GM21619 (cell line): ENCODE results near the gene UQCRQ.
"Not testable (repeated sequence)": the region's sequence is repeated elsewhere in the genome, so short reads cannot be mapped to it uniquely, and the experiment has no call there.

ENCODE experiments used
- ATAC-seq: cut with Tn5 transposase; IDR thresholded peaks from one replicate; pipeline ENCODE4 v1.9.1; 2021; ENCODE audit not compliant: unreplicated experiment

The UQCRQ gene

DNA sequence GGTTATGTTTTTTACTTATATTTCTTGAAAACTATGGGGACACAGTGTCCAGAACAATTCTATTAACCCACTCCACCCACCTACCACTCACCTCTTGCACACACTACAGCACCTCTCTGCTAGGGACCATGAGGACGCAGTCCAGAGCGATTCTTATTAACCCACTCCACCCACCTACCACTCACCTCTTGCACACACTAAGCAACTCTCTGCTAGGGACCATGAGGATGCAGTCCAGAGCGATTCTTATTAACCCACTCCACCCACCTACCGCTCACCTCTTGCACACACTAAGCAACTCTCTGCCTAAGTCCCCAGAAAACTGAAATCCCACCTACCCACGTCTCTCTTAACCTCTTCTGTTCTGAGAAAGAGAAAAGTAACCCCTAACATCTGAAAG lies 33.8 kb upstream of the UQCRQ start:
- ATAC-seq: no peak

DNA sequence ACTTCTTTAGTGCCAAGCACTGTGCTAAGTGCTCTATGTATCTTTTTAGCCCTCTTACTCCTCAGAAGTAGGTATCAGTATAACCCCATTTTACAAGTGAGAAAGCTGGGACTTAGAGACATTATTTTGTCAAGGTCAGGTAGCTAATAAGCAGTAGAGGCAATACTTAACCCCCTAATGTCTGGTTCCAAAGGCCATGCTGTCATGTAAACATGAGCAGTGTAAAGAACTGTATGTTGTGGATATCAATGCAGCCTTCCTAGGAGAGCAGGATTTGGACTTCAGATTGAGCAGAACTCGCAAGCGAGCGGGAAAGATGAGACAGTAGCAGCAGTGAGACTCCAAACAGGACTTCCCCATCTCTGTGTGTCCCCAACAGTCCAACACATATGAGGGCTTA lies 32.4 kb upstream of the UQCRQ start:
- ATAC-seq: no peak

DNA sequence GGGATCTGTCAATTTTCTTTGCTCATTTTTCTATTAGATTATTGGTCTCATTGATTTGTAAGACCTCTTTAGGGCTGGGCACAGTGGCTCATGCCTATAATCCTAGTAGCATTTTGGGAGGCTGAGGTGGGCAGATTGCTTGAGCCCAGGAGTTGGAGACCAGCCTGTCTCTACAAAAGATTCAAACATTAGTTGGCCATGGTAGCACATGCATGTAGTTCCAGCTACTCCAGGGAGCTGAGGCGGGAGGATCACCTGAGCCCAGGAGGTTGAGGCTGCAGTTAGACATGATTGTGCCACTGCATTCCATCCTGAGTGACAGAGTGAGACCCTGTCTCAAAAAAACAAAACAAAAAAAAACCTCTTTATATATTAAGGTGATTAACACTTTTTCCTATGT lies 29.6 kb upstream of the UQCRQ start:
- no peak for ATAC-seq

DNA sequence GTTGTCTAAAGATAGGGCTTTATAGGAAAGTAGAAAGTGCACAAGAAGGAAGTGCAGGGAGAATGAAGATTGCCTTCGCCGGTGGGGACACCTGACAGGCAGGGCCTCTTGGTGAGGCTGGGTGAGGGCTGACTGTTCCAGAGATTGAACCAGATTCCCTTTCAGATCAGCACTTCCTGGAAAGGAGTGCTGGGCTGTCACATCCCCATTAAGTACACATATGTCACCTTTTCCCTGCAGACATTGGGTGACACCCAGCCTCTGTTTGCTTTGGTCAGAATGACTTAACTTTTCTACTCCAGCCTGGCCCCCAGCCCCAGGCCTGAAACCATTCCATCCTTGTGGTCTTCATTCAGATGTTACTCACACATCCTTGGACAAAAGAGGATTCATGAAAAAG lies 28.6 kb upstream of the UQCRQ start:
- no peak for ATAC-seq

DNA sequence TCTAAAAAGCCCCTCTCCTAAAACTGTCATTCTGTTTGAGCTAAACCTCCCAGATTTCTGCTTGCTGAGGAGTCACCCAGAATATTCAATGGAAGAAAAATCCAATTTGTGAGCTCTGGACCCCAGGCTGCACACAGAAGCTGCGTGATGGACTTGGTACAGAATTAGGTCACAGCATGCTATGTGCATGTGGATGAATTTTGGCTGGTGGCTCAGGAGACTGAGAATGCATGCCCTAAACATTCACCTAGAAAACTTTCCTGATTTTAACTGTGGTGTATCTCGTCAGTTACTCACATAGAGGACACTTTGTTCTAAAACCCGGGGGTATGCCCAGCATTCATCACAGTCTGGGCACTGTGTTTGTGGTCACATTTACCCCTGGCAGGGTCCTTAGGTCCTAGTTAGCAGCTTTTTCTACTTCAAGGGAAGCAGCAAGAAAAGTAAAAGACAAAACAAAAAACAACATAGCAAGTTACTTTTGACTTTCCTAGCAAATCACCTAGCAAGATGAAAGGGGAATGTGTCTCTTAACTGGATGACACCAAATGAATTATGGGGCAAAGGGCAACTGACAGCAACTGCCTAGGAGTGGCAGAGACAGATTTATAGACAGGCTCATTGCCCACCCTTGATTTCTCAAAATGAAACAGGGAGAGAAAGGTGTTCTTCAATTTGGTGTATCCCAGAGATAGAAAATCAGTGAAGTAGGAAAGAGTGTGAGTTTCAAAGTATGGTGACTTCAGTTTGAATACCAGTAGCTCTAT lies 27.7 kb upstream of the UQCRQ start:
- no peak for ATAC-seq

DNA sequence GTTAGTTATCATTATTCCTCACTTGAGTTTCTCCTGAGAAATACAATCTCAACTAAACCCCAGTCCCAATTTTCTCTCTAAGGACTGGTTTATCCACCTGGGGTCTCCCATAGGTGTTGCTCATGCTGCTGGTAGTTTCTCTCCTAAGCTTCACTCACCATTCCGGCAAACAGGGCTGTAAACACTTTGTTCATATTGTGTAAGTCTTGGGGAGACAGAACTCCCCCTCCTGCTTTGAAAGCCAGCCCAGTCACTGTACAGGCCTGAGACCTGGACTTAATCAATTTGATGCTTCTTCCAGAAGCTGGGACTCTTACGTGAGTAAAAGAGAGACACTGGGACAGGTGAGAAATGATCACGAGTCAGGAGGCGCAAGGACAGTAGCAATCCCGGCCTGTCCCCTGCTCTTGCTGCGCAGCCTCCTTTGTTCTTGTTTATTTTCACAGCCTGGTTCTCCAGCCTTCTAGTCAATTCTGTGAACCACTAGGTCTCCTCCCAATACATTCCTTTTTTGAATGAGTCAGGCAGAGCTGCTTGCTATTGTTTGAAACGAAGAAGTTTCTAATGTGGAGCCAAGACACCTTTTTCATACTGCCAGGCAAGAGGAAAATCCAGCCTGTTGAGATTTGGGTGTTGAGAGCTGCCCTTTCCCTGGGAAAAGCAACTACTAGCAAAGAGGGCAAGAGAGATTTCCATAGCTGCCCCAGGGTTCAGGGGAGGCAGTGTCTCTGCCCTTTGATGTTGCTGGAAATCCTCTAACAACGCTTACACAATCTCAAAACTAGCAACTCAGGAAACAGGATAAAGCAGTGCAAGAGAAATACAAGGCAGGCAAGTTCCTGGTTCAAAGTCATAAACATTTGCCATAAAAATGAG lies 26.8 kb upstream of the UQCRQ start:
- ATAC-seq: no peak

DNA sequence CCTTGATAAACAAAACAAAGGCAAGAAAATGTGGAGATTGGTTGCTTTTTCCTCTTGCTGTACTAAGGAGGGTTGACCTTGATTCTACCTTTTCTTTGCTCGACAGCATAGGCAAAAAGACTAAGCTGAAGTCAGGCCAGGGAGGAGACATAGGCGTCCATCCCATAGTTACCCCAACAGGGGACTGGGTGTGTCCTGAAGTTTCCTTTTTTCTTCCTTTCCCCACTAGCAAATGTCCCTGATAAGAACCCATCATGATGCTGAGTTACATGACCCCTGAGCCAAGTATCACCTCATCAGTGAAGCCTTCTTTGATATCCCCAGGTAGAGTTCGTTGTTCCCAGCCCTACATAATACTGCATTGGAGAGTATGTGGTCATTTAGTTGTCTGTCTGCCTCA lies 26.1 kb upstream of the UQCRQ start:
- no peak for ATAC-seq

DNA sequence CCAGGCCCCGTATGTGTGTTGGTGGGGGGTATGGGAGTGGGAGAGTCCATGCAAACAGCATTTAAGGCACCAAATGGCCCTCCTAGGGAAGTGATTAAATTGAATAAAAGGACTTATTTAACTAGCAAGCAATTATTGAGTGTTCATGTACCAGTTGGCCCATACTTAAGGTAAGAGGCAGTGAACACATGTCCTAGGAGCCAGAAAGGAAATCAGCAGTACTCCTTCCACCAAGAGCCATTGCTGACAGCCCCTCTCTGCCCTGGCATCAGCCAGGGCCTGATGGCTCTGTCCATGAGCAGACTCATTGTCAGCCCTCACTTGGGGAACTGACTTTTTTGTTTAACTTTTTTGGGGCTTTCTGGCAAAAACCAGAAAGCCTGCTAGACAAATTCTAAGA lies 25.5 kb upstream of the UQCRQ start:
- no peak for ATAC-seq

DNA sequence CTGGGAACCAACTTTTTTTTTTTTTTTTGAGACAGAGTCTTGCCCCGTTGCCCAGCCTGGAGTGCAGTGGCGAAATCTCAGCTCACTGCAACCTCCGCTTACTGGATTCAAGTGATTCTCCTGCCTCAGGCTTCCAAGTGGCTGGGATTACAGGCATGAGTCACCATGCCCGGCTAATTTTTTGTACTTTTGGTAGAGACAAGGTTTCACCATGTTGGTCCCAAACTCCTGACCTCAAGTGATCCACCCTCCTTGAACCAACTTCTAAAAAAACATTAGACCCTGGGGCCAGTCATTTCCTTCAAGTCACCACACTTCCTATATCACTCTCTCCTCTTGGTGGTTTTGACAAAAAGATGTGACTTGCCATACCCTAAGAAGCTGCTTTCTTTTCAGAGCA lies 25.1 kb upstream of the UQCRQ start:
- ATAC-seq: no peak

DNA sequence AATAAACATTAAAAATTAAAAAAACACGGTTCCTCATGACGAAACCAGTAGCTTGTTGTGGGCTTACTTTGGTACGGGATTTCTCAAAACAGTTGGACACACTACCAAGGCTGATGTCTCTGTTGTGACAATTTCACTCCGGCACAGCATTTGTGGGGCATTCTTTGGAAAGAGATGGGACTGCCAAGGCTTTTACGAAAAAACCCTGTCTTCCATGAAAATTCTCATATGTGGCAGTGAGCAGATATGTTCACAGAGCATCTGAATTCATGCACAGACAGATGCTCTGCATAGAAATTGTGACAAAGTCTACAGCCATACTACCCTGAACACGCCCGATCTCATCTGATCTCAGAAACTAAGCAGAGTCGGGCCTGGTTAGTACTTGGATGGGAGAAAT lies 18.2 kb upstream of the UQCRQ start:
- ATAC-seq: no peak

DNA sequence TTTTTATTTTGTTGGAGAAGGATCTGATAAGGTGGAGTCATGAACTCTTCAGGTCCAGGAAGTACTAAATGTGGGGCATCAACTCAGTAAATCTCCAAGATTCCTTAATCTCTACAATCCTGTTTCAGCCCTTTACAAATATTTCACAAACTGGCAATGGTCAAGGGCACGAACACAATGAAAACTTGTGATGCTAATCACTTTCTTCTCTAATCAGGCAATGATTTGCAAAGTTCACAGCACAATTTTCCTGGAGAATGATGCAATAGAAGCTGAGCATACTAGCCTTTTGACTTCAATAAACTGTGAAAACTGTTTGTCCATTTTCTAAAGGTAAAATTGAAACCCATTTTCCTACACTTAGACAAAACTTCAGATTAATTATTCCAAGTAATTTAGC lies 17.1 kb upstream of the UQCRQ start:
- ATAC-seq: no peak

DNA sequence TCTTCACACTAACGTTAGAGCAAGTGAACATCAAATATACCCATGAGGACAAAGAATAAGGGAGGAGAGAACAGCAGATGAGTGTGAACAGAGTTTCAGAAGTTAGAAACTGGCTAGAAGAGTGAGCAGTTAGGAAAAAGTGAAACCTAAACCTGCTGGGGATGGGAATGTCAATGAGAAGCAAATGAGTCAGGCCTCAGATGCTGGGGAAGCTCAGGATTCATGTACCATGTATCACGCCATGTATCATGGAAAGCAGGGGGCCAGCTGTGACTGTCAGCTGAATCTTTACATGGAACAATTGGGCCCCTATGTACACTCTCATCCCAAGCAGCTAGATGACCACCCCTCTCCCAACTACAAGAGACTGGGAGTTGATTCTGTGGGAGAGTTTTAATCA lies 16.4 kb upstream of the UQCRQ start:
- no peak for ATAC-seq

DNA sequence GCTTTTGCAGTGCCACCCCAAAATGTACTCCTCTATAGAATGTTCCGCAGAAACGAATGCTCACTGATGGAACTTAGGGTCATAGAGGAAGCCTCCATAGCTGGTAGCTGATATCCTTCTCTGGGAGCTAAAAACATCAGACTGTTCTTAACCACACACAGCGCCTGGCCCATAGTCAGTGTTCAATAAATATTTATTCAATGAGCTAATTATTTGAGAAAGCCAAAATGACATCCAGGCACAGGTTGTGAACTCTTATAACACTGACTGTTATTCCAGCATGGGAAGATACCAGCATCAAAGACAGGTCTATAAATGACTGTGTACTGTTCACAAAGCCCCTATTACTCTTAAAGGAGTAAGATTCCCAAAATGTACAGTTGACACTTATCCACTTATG lies 13.1 kb upstream of the UQCRQ start:
- ATAC-seq: no peak

DNA sequence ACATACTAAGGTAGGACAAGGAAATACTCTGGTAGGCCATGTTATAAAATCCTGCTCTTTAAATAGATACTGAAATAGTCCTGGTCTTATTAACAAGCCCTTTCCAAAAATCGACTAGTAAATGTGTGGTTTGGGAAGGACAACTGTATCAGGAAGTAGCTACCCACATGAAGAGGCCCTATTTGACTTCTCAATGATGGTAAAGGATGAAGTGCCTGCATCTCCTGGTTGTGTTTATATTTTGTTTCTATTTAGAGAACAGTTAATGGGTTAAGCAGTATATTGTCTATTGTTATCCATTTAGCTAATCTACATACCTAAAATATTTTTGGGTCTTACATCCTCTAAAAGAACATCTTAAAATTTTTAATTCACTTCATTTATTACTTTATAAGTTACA lies 12.7 kb upstream of the UQCRQ start:
- no peak for ATAC-seq

DNA sequence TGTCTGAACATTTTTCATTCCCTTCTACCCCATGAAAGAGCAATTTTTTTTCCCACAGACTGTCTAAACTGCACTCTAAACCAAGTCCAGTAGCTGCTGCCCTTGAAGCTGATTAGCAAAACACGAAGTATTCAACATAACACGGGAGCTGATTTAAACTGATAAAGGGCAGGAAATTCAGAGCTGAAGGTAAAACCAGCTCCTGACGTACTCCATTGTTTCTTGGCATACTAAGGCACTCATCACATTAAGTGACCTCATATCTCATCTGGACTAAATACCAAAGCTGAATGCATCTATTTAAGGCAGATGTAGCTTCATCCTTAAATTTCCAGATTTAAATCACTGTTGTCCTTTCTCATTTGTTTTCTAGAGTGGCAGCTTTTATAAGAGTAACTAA lies 12.1 kb upstream of the UQCRQ start:
- no peak for ATAC-seq

DNA sequence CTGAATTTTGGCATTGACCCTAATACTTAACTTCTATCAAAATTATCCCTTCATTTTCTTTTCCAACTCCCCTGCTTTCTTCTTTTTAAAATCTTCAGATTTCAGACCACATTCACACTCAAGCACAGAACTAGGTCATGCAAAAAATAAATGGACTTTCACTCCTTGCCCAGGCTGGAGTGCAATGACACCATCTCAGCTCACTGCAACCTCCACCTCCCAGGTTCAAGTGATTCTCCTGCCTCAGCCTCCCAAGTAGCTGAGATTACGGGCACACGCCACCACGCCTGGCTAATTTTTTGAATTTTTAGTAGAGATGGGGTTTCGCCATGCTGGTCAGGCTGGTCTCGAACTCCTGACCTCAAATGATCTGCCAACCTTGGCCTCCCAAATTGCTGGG lies 11.4 kb upstream of the UQCRQ start:
- not testable (repeated sequence) for ATAC-seq

DNA sequence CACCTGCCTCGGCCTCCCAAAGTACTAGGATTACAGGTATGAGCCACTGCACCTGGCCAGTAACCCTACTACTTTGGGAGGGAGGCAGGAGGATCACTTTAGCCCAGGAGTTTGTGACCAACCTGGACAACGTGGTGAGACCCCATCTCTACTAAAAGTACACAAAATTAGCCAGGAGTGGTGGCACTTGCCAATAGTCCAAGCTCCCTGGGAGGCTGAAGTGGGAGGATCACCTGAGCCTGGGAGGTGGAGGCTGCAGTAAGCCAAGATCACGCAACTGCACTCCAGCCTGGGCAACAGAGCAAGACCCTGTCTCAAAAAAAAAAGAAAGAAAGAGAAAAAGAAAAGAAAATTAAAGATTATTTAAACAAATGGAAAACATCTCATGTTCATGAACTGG lies 10.4 kb upstream of the UQCRQ start:
- ATAC-seq: no peak

DNA sequence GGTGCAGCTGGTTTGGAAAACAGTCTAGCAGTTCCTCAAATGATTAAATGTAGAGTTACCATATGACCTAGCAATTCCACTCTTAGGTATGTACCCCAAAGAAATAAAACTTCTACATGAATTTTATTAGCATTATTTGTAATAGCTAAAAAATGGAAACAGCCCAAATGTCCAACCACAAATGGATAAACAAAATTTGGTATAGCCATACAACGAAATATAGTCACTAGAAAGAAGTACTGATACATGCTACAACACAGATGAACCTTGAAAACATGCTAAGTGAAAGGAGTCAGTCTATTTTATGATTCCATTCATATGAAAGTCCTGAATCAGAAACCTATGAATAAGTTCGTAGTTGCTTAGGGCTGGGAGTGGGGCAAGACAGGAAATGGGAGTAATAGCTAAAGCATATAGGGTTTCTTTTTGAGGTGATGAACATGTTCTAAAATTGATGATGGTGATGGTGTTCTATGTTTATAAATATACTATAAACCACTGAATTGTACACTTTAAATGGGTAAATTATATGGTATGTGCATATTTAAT lies 6.5 kb upstream of the UQCRQ start:
- ATAC-seq: no peak

DNA sequence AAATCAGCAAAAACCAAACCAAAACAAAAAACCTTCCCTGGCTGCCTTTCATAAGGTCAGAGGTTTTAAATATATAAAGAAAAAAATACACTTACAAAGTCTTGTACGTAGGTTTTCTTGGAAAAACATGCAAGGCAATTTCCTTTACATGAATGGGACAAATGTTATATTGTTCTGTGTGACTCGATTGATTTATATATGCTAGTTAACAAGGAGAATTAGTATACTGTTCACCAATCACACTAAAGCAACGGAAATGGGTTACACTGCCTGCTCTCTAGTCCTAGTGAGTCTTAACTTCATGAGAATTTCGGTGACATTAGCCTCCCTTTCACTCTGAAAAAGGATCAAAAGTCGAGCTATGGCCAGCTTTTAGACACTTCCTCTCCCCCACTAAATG lies 5.7 kb upstream of the UQCRQ start:
- no peak for ATAC-seq

DNA sequence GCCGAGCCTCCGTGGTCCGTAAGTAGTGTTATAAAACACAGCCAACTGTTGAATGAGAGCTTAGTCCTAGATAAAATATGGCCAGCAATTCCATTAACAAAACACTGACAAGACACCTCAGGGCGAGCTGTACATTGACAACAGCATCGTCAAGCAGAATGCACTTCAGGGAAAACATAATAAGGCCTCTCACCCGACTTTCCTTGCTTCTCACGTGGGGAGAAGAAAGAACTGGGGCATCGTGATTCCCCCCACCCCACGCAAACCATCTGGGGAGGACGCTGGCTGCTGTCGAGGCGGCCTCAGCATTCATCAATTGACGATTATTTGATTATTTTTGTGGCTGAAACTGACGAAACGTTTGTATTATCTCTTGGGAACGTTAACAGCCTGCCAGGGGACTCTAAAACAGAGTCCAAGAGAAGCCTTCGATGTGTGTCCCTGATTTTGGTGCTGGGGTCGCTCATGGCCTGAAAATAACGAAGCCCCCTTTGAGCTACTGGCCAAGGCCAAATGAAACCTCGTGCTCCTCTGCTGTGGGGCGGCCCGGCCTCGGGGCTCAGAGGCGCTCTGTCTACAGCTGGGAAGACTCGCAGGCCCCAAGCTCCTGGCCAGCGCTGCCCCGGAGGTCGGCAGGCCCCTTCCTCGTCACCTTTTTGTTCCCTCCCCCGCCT lies 637 bp upstream of the UQCRQ start:
- peak; percentile 28 for ATAC-seq

DNA sequence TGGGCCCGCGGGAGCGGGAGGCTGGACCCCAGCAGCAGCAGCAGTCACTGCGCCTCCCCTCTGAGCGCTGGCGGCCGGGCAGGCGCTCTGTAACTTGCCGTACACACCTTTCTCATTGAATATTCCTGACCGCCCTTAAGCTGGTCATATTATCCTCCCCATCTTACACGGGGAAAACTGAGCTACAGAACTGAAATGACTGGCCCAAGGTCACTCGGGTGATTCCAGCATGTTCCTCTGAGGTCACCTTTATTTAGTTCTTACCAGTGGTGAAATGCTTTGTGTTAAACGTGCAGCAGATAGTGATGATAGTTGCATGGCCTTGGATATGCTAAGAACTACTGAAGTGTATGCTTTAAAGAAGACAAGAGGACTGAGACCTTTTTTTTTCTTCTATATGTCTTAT lies 607 bp downstream of the UQCRQ start:
- ATAC-seq: peak; percentile 17

DNA sequence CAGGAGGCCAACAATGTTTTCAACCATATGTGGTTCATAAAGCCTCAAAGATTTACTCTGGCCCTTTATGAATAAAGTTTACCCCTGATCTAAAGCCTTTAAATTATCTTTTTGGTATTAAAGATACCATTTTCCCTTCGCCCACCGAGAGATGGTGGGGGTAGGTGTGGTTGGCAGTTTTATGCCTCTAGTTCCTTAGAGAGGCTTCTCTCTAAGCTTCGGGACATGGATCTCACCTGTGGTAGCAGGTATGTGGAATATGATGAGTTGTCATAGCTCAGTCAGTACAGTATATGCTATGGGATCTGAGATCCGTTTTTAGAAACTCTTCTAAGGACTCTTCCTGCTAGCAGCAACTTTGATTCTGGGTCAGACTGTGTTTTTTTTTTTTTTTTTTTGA lies 2.3 kb downstream of the UQCRQ start:
- ATAC-seq: no peak
